ENCODE results near the gene CACNG7. TPM values are rescaled to one million over a fixed set of nuclear protein-coding genes. Genes with fewer than 3 reads are reported as not detected.
A peak's percentile ranks its signal among the peaks of the same experiment; 100 is the strongest.

Gene CACNG7
- total and polyA plus RNA-seq, 3 experiments from 2014 or later, result not detected

GRCh38 chr19:53884256-53884655 is 24.8 kb upstream of the CACNG7 start:
- DNase-seq, result no peak
- no peak overlapping the region for H3K27ac ChIP-seq (ENCODE audit: low read depth, low read length)
- ChIA-PET POLR2A (no interaction called here), CTCF (interaction anchor here (1.3 to 1.6 kb wide), 3 partner anchors 13 to 141 kb away, joined by 3 to 5 read pairs (median 4); no protein-coding TSS in a partner anchor)
- peaks cover 32% of the 10 kb centered on the region for H3K27me3 ChIP-seq (ENCODE audit: insufficient read depth, low read length, poor library complexity, severe bottlenecking)
- Mint-ChIP-seq H3K27me3 (peaks cover 19 to 24% of the 10 kb centered on the region in 2 donors), H3K27ac (peak overlapping the region in 2 of 8 donors; percentile 2 to 23), H3K4me3 (peak overlapping the region in 3 of 7 donors; percentile 1 to 87 (median 3)), H3K36me3 (peaks cover 0 to 3% (median 0%) of the 10 kb centered on the region in 3 donors), H3K9me3 (no peaks in the 10 kb centered on the region), H3K4me1 (peaks cover 7 to 20% (median 8%) of the 10 kb centered on the region in 3 donors)
- peaks cover 27% of the 10 kb centered on the region for H3K4me1 ChIP-seq (ENCODE audit: insufficient read depth, low read length)
- no peaks in the 10 kb centered on the region for H3K36me3 ChIP-seq (ENCODE audit: insufficient read depth, low read length)
- no peaks in the 10 kb centered on the region for H3K9me3 ChIP-seq (ENCODE audit: low read length)
- H3K4me3 ChIP-seq (ENCODE audit: low read length), result no peak overlapping the region

GRCh38 chr19:53885036-53885435 is 24.0 kb upstream of the CACNG7 start:
- peaks cover 19 to 24% of the 10 kb centered on the region in 2 donors for H3K27me3 Mint-ChIP-seq
- Histone ChIP-seq H3K27ac (ENCODE audit: low read depth, low read length) (no peak overlapping the region), H3K4me1 (ENCODE audit: insufficient read depth, low read length) (peaks cover 21% of the 10 kb centered on the region), H3K36me3 (ENCODE audit: insufficient read depth, low read length) (no peaks in the 10 kb centered on the region), H3K4me3 (ENCODE audit: low read length) (no peak overlapping the region), H3K9me3 (ENCODE audit: low read length) (no peaks in the 10 kb centered on the region), H3K27me3 (ENCODE audit: insufficient read depth, low read length, poor library complexity, severe bottlenecking) (peaks cover 24% of the 10 kb centered on the region)
- DNase-seq, result no peak
- peaks cover 0 to 3% (median 0%) of the 10 kb centered on the region in 3 donors for H3K36me3 Mint-ChIP-seq
- H3K4me1 Mint-ChIP-seq, result peaks cover 9 to 24% (median 10%) of the 10 kb centered on the region in 3 donors
- ChIA-PET CTCF (no interaction called here), POLR2A (no interaction called here)
- H3K27ac Mint-ChIP-seq, result no peak overlapping the region
- no peaks in the 10 kb centered on the region for H3K9me3 Mint-ChIP-seq
- no peak overlapping the region for H3K4me3 Mint-ChIP-seq

- H3K36me3 Mint-ChIP-seq, result no peaks in the 10 kb centered on the region
- peaks cover 42 to 49% of the 10 kb centered on the region in 2 donors for H3K27me3 Mint-ChIP-seq
- CTCF ChIA-PET, result interaction anchor here (0.8 kb wide), 1 partner anchor 15 kb away, joined by 3 read pairs; no protein-coding TSS in a partner anchor
- Histone ChIP-seq H3K36me3 (ENCODE audit: insufficient read depth, low read length) (no peaks in the 10 kb centered on the region), H3K27me3 (ENCODE audit: insufficient read depth, low read length, poor library complexity, severe bottlenecking) (peaks cover 8% of the 10 kb centered on the region), H3K4me3 (ENCODE audit: low read length) (no peak overlapping the region), H3K9me3 (ENCODE audit: low read length) (no peaks in the 10 kb centered on the region), H3K27ac (ENCODE audit: low read depth, low read length) (no peak overlapping the region), H3K4me1 (ENCODE audit: insufficient read depth, low read length) (no peaks in the 10 kb centered on the region)
- H3K4me1 Mint-ChIP-seq, result peaks cover 2 to 5% (median 4%) of the 10 kb centered on the region in 3 donors
- H3K27ac Mint-ChIP-seq, result peak overlapping the region in 1 of 8 donors; percentile 70
- POLR2A ChIA-PET, result no interaction called here
- H3K4me3 Mint-ChIP-seq, result no peak overlapping the region
- DNase-seq, result no peak
- no peaks in the 10 kb centered on the region for H3K9me3 Mint-ChIP-seq
Measured at GRCh38 chr19:53892301-53892980, 16.6 kb upstream of the CACNG7 start.

GRCh38 chr19:53892981-53893325 is 16.1 kb upstream of the CACNG7 start:
- no peaks in the 10 kb centered on the region for H3K9me3 Mint-ChIP-seq
- Histone ChIP-seq H3K4me1 (ENCODE audit: insufficient read depth, low read length) (no peaks in the 10 kb centered on the region), H3K9me3 (ENCODE audit: low read length) (no peaks in the 10 kb centered on the region), H3K27ac (ENCODE audit: low read depth, low read length) (no peak overlapping the region), H3K27me3 (ENCODE audit: insufficient read depth, low read length, poor library complexity, severe bottlenecking) (peaks cover 10% of the 10 kb centered on the region), H3K4me3 (ENCODE audit: low read length) (no peak overlapping the region), H3K36me3 (ENCODE audit: insufficient read depth, low read length) (no peaks in the 10 kb centered on the region)
- POLR2A ChIA-PET, result no interaction called here
- CTCF ChIA-PET, result no interaction called here
- H3K36me3 Mint-ChIP-seq, result no peaks in the 10 kb centered on the region
- H3K27ac Mint-ChIP-seq, result peak overlapping the region in 1 of 8 donors; percentile 70
- DNase-seq, result no peak
- no peak overlapping the region for H3K4me3 Mint-ChIP-seq
- H3K27me3 Mint-ChIP-seq, result peaks cover 46 to 54% of the 10 kb centered on the region in 2 donors
- peaks cover 2 to 5% (median 4%) of the 10 kb centered on the region in 3 donors for H3K4me1 Mint-ChIP-seq

GRCh38 chr19:53894707-53895106 is 14.4 kb upstream of the CACNG7 start:
- Mint-ChIP-seq H3K36me3 (no peaks in the 10 kb centered on the region), H3K27me3 (peaks cover 42 to 68% of the 10 kb centered on the region in 2 donors), H3K27ac (no peak overlapping the region), H3K4me1 (peaks cover 2 to 10% (median 10%) of the 10 kb centered on the region in 3 donors), H3K9me3 (no peaks in the 10 kb centered on the region), H3K4me3 (no peak overlapping the region)
- H3K9me3 ChIP-seq (ENCODE audit: low read length), result no peaks in the 10 kb centered on the region
- ChIA-PET POLR2A (no interaction called here), CTCF (interaction anchor here (1.2 kb wide), 1 partner anchor 13 kb away, joined by 4 read pairs; the partner anchor contains the start of gene PRKCG)
- no peak overlapping the region for H3K4me3 ChIP-seq (ENCODE audit: low read length)
- DNase-seq, result no peak
- no peaks in the 10 kb centered on the region for H3K36me3 ChIP-seq (ENCODE audit: insufficient read depth, low read length)
- H3K27me3 ChIP-seq (ENCODE audit: insufficient read depth, low read length, poor library complexity, severe bottlenecking), result peaks cover 14% of the 10 kb centered on the region
- H3K27ac ChIP-seq (ENCODE audit: low read depth, low read length), result no peak overlapping the region
- H3K4me1 ChIP-seq (ENCODE audit: insufficient read depth, low read length), result no peaks in the 10 kb centered on the region

GRCh38 chr19:53896682-53897081 is 12.4 kb upstream of the CACNG7 start:
- peaks cover 0 to 5% (median 5%) of the 10 kb centered on the region in 3 donors for H3K4me1 Mint-ChIP-seq
- H3K27ac ChIP-seq (ENCODE audit: low read depth, low read length), result no peak overlapping the region
- no peaks in the 10 kb centered on the region for H3K36me3 Mint-ChIP-seq
- no peaks in the 10 kb centered on the region for H3K9me3 ChIP-seq (ENCODE audit: low read length)
- H3K9me3 Mint-ChIP-seq, result no peaks in the 10 kb centered on the region
- DNase-seq, result no peak
- H3K4me1 ChIP-seq (ENCODE audit: insufficient read depth, low read length), result no peaks in the 10 kb centered on the region
- no peak overlapping the region for H3K27ac Mint-ChIP-seq
- H3K27me3 ChIP-seq (ENCODE audit: insufficient read depth, low read length, poor library complexity, severe bottlenecking), result peaks cover 14% of the 10 kb centered on the region
- H3K27me3 Mint-ChIP-seq, result peaks cover 37 to 75% of the 10 kb centered on the region in 2 donors
- H3K4me3 Mint-ChIP-seq, result no peak overlapping the region
- ChIA-PET CTCF (no interaction called here), POLR2A (no interaction called here)
- no peaks in the 10 kb centered on the region for H3K36me3 ChIP-seq (ENCODE audit: insufficient read depth, low read length)
- H3K4me3 ChIP-seq (ENCODE audit: low read length), result no peak overlapping the region

- Histone ChIP-seq H3K27ac (ENCODE audit: low read depth, low read length) (no peak overlapping the region), H3K4me1 (ENCODE audit: insufficient read depth, low read length) (no peaks in the 10 kb centered on the region), H3K4me3 (ENCODE audit: low read length) (no peak overlapping the region), H3K36me3 (ENCODE audit: insufficient read depth, low read length) (no peaks in the 10 kb centered on the region), H3K9me3 (ENCODE audit: low read length) (no peaks in the 10 kb centered on the region), H3K27me3 (ENCODE audit: insufficient read depth, low read length, poor library complexity, severe bottlenecking) (peaks cover 10% of the 10 kb centered on the region)
- Mint-ChIP-seq H3K9me3 (peaks cover 0 to 2% (median 0%) of the 10 kb centered on the region in 5 donors), H3K27me3 (peaks cover 32 to 72% of the 10 kb centered on the region in 2 donors), H3K4me3 (no peak overlapping the region), H3K27ac (no peak overlapping the region), H3K4me1 (peaks cover 0 to 5% (median 5%) of the 10 kb centered on the region in 3 donors), H3K36me3 (no peaks in the 10 kb centered on the region)
- no peak for DNase-seq
- ChIA-PET CTCF (interaction anchor here (1.1 kb wide), 2 partner anchors 15 to 127 kb away, joined by 3 to 4 read pairs; partner anchors contain the start of gene PRKCG), POLR2A (no interaction called here)
Measured at GRCh38 chr19:53897459-53897858, 11.6 kb upstream of the CACNG7 start.

GRCh38 chr19:53898166-53898565 is 10.9 kb upstream of the CACNG7 start:
- DNase-seq, result no peak
- ChIA-PET CTCF (interaction anchor here (1.1 kb wide), 2 partner anchors 16 to 126 kb away, joined by 3 to 4 read pairs; partner anchors contain the start of gene PRKCG), POLR2A (no interaction called here)
- Mint-ChIP-seq H3K36me3 (no peaks in the 10 kb centered on the region), H3K27me3 (peaks cover 28 to 70% of the 10 kb centered on the region in 2 donors), H3K9me3 (peaks cover 0 to 2% (median 0%) of the 10 kb centered on the region in 5 donors), H3K27ac (no peak overlapping the region), H3K4me1 (peaks cover 0 to 8% (median 5%) of the 10 kb centered on the region in 3 donors), H3K4me3 (no peak overlapping the region)
- H3K36me3 ChIP-seq (ENCODE audit: insufficient read depth, low read length), result no peaks in the 10 kb centered on the region
- H3K4me3 ChIP-seq (ENCODE audit: low read length), result no peak overlapping the region
- no peaks in the 10 kb centered on the region for H3K4me1 ChIP-seq (ENCODE audit: insufficient read depth, low read length)
- H3K27me3 ChIP-seq (ENCODE audit: insufficient read depth, low read length, poor library complexity, severe bottlenecking), result peaks cover 10% of the 10 kb centered on the region
- no peak overlapping the region for H3K27ac ChIP-seq (ENCODE audit: low read depth, low read length)
- no peaks in the 10 kb centered on the region for H3K9me3 ChIP-seq (ENCODE audit: low read length)

All from CD8-positive, alpha-beta memory T cell (primary cell).